GM21367 (cell line): ENCODE data around the gene GPR55.

ENCODE experiments used
- ATAC-seq: cut with Tn5 transposase; IDR thresholded peaks from one replicate; pipeline ENCODE4 v1.9.1; 2021; ENCODE audit not compliant: unreplicated experiment

Gene GPR55

GRCh38 chr2:230902180-230902899 lies 22.7 kb downstream of the GPR55 start:
- peak; percentile 71 for ATAC-seq

GRCh38 chr2:230901006-230901405 lies 24.0 kb downstream of the GPR55 start:
- ATAC-seq: no peak

GRCh38 chr2:230900336-230900995 lies 24.6 kb downstream of the GPR55 start:
- ATAC-seq: no peak

- ATAC-seq: no peak
These were observed 25.3 kb downstream of the GPR55 start for GRCh38 chr2:230899786-230900185.

GRCh38 chr2:230899287-230899686 lies 25.8 kb downstream of the GPR55 start:
- no peak for ATAC-seq

- ATAC-seq: no peak
These were observed 26.3 kb downstream of the GPR55 start for GRCh38 chr2:230898713-230899091.

- ATAC-seq: no peak
These were observed 26.9 kb downstream of the GPR55 start for GRCh38 chr2:230898016-230898712.

GRCh38 chr2:230896346-230897115 lies 28.5 kb downstream of the GPR55 start:
- no peak for ATAC-seq

- no peak for ATAC-seq
These were observed 29.3 kb downstream of the GPR55 start for GRCh38 chr2:230895536-230896345.

GRCh38 chr2:230893841-230894781 lies 30.9 kb downstream of the GPR55 start:
- ATAC-seq: peak; percentile 60

- no peak for ATAC-seq
These were observed 31.7 kb downstream of the GPR55 start for GRCh38 chr2:230893338-230893737.

GRCh38 chr2:230891509-230891908 lies 33.5 kb downstream of the GPR55 start:
- no peak for ATAC-seq

GRCh38 chr2:230891064-230891463 lies 34.0 kb downstream of the GPR55 start:
- ATAC-seq: no peak

- ATAC-seq: no peak
These were observed 34.4 kb downstream of the GPR55 start for GRCh38 chr2:230890646-230891045.

- no peak for ATAC-seq
These were observed 35.0 kb downstream of the GPR55 start for GRCh38 chr2:230889911-230890601.

- ATAC-seq: no peak
These were observed 36.1 kb downstream of the GPR55 start for GRCh38 chr2:230888824-230889400.

- ATAC-seq: no peak
These were observed 37.7 kb downstream of the GPR55 start for GRCh38 chr2:230887342-230887741.

- ATAC-seq: no peak
These were observed 38.4 kb downstream of the GPR55 start for GRCh38 chr2:230886671-230887071.
